OCI-LY7 (cell line): ENCODE data around the gene PGGT1B. TPM values are rescaled to one million over a fixed set of nuclear protein-coding genes. Genes with fewer than 3 reads are reported as not detected.

Source experiments
- BruUV-seq: library from RNA; stranded (reverse); fragments of 400-500 nt; replicated peaks from 2 replicates; lab custom pipeline; 2021; lab: Mats Ljungman, UMichigan
- CTCF ChIA-PET: fragments of 300-600 bp; sonication (Branson Sonifier 250); formaldehyde crosslinking; loops from one replicate; lab custom pipeline; 2022; ENCODE audit warnings: antibody characterized with exemption; ENCODE audit not compliant: unreplicated experiment; lab: Charles Lee
- POLR2A ChIA-PET: fragments of 300-600 bp; sonication (Branson Sonifier 250); formaldehyde crosslinking; loops from one replicate; lab custom pipeline; 2022; ENCODE audit warnings: antibody characterized with exemption; lab: Charles Lee
- DNase-seq: peaks from one replicate; pipeline ENCODE4 v3.0.0-alpha.2; 2015; ENCODE audit warnings: low spot score
- H2AFZ ChIP-seq: fragments of 200-600 bp; sonication (generic), shearing (Covaris generic); 2 replicates; pipeline ENCODE4 v1.6.1; 2014; ENCODE audit warnings: mild to moderate bottlenecking, antibody characterized with exemption, low read length, moderate library complexity
- H3K27ac ChIP-seq: fragments of 200-600 bp; sonication (generic); 2 replicates; pipeline ENCODE4 v1.5.1; 2014; ENCODE audit warnings: mixed run types, low read depth, mild to moderate bottlenecking, moderate library complexity, low read length, inconsistent platforms; ENCODE audit not compliant: poor library complexity, severe bottlenecking
- H3K36me3 ChIP-seq: fragments of 200-600 bp; sonication (generic); 2 replicates; pipeline ENCODE4 v1.6.1; 2014; ENCODE audit warnings: mild to moderate bottlenecking, antibody characterized with exemption, low read length, moderate library complexity, mixed read lengths; ENCODE audit not compliant: insufficient read depth
- H3K4me1 ChIP-seq: fragments of 200-600 bp; sonication (generic); 2 replicates; pipeline ENCODE4 v1.5.1; 2014; ENCODE audit warnings: mild to moderate bottlenecking, low read length; ENCODE audit not compliant: insufficient read depth, poor library complexity, severe bottlenecking
- H3K4me2 ChIP-seq: fragments of 200-600 bp; sonication (generic); 2 replicates; pipeline ENCODE4 v1.6.1; 2014; ENCODE audit warnings: mild to moderate bottlenecking, low read length
- H3K4me3 ChIP-seq: fragments of 200-600 bp; sonication (generic); 2 replicates; pipeline ENCODE4 v1.5.1; 2014; ENCODE audit warnings: mild to moderate bottlenecking, low read depth, low read length; ENCODE audit not compliant: poor library complexity, severe bottlenecking
- H3K79me2 ChIP-seq: fragments of 200-600 bp; sonication (generic); 2 replicates; pipeline ENCODE4 v1.6.1; 2016; ENCODE audit warnings: low read depth, mild to moderate bottlenecking, low read length, moderate library complexity, mixed read lengths; ENCODE audit not compliant: insufficient read depth
- H3K9me2 ChIP-seq: fragments of 200-600 bp; sonication (generic); 2 replicates; pipeline ENCODE4 v1.6.1; 2016; ENCODE audit warnings: mild to moderate bottlenecking, low read length, mixed read lengths; ENCODE audit not compliant: insufficient read depth
- H3K9me3 ChIP-seq: fragments of 200-600 bp; sonication (generic); 2 replicates; pipeline ENCODE4 v1.6.1; 2014; ENCODE audit warnings: mild to moderate bottlenecking, mixed run types, low read length, mixed read lengths
- H4K20me1 ChIP-seq: fragments of 200-600 bp; sonication (generic); 2 replicates; pipeline ENCODE4 v1.6.1; 2014; ENCODE audit warnings: mild to moderate bottlenecking, antibody characterized with exemption, low read length, moderate library complexity, mixed read lengths; ENCODE audit not compliant: insufficient read depth
- EZH2phosphoT487 ChIP-seq: fragments of 200-600 bp; sonication (generic); IDR thresholded peaks from 2 replicates; pipeline ENCODE4 v1.6.1; 2018; ENCODE audit warnings: low read depth, borderline replicate concordance, mild to moderate bottlenecking, mixed run types, antibody characterized with exemption, low read length, moderate library complexity, mixed read lengths
- intact Hi-C: fragments of 100-400 bp; cut with micrococcal nuclease; formaldehyde crosslinking; loops from one replicate; pipeline ENCODE4 v1.10.0; 2022; ENCODE audit not compliant: unreplicated experiment
- small RNA-seq: library from RNA; depleted of rRNA; stranded (forward); fragments of <200 nt; gene quantifications from one replicate; pipeline ENCODE3, GENCODE V24; 2014
- total RNA-seq, 2 experiments: library from RNA; depleted of rRNA in 1 of 2; stranded (reverse); fragments of >200 nt in 1 of 2; shearing (Covaris generic) in 1 of 2; gene quantifications; 2 replicates each; pipeline ENCODE4 v1.2.3, GENCODE V29; 2014 to 2022
- TF ChIP-seq, protein P1 (sequence below): fragments of 200-600 bp; sonication (generic); conservative IDR thresholded peaks from 2 replicates; pipeline ENCODE4 v1.5.1; 2014; ENCODE audit warnings: mild to moderate bottlenecking, antibody characterized with exemption, low read length, moderate library complexity, mixed read lengths

Gene PGGT1B
- total RNA-seq, 2 experiments from 2014 or later: 19.7 to 54.7 TPM

- ChIA-PET CTCF (no interaction called here), POLR2A (no interaction called here)
- BruUV-seq: no TSS peak
These were observed 96.9 kb downstream of the PGGT1B start for GRCh38 chr5:115165790-115166189.

DNA sequence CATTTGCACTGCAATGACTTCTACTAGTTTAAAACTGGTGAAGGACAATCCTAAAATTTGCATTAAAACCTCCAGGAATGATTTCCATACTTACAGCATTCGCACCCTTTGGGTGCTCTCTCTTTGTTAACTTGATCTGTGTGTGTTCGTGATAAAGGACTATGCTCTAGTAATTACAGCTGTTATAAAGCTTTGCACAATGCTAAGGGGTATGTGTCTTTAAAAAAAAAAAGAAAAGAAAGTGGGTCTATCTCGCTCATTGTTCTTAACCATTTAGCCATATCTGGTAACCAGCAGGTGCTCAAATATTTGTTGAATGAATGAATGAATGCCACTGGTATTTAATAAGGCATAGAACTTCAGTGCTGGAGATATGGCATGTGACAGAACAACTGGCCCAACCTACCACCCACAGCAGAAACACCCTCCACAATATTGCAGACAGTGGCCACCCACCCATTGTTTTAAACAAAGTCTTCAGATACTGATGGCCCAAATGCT lies 101.7 kb downstream of the PGGT1B start:
- intact Hi-C loops: no loop called here
- Histone ChIP-seq H3K27ac (no peak overlapping the region), H3K36me3 (no peaks in the 10 kb centered on the region), H2AFZ (no peak overlapping the region), H4K20me1 (no peaks in the 10 kb centered on the region), H3K79me2 (no peaks in the 10 kb centered on the region), H3K4me3 (no peak overlapping the region), H3K9me3 (no peaks in the 10 kb centered on the region), H3K4me1 (no peaks in the 10 kb centered on the region), H3K9me2 (no peaks in the 10 kb centered on the region), H3K4me2 (no peak overlapping the region)
- TF ChIP-seq, protein P1, sequence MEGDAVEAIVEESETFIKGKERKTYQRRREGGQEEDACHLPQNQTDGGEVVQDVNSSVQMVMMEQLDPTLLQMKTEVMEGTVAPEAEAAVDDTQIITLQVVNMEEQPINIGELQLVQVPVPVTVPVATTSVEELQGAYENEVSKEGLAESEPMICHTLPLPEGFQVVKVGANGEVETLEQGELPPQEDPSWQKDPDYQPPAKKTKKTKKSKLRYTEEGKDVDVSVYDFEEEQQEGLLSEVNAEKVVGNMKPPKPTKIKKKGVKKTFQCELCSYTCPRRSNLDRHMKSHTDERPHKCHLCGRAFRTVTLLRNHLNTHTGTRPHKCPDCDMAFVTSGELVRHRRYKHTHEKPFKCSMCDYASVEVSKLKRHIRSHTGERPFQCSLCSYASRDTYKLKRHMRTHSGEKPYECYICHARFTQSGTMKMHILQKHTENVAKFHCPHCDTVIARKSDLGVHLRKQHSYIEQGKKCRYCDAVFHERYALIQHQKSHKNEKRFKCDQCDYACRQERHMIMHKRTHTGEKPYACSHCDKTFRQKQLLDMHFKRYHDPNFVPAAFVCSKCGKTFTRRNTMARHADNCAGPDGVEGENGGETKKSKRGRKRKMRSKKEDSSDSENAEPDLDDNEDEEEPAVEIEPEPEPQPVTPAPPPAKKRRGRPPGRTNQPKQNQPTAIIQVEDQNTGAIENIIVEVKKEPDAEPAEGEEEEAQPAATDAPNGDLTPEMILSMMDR: no peak
- no peak for TF ChIP-seq EZH2phosphoT487
- ChIA-PET POLR2A (no interaction called here), CTCF (no interaction called here)
- DNase-seq: no peak
- BruUV-seq: no TSS peak

More at GRCh38 chr5:115165790-115166189, 96.9 kb downstream of the PGGT1B start:
- no peaks in the 10 kb centered on the region for H3K9me2 ChIP-seq
- no peak for DNase-seq
- intact Hi-C loops: no loop called here
- no peaks in the 10 kb centered on the region for H3K36me3 ChIP-seq
- H2AFZ ChIP-seq: no peak overlapping the region
- peaks cover 13% of the 10 kb centered on the region for H3K4me1 ChIP-seq
- no peak overlapping the region for H3K4me2 ChIP-seq
- H3K4me3 ChIP-seq: no peak overlapping the region
- H3K9me3 ChIP-seq: peaks cover 8% of the 10 kb centered on the region; the same call in 1 of the 2 replicates
- TF ChIP-seq, protein P1: no peak
- TF ChIP-seq EZH2phosphoT487: no peak
- no peak overlapping the region for H3K27ac ChIP-seq
- no peaks in the 10 kb centered on the region for H3K79me2 ChIP-seq
- no peaks in the 10 kb centered on the region for H4K20me1 ChIP-seq

Small RNAs within 50 kb of the gene (small RNA-seq; reads per million reads assigned to genes)
- not detected for gene HMGN1P15

Other genes starting within 250 kb of the PGGT1B start
- not detected in 2 replicates for gene TRIM36, start 93.0 kb downstream of the PGGT1B start, total RNA-seq (2014; rRNA removed; shearing (Covaris generic))
- not detected in 2 replicates for gene TRIM36, start 93.0 kb downstream of the PGGT1B start, total RNA-seq (2022)
- 15.8 and 32.8 TPM in 2 replicates for gene CCDC112, start 33.8 kb upstream of the PGGT1B start, total RNA-seq (2014; rRNA removed; shearing (Covaris generic))
- gene CCDC112, start 33.8 kb upstream of the PGGT1B start, total RNA-seq (2022): 9.7 and 13.0 TPM in 2 replicates